HEK293 (cell line): ENCODE results near the gene PGP.

Experiments used
- CTCF ChIP-seq: fragments of 450-650 bp; formaldehyde crosslinking; IDR thresholded peaks from 2 replicates; pipeline ENCODE4 v1.5.1; 2016; ENCODE audit warnings: missing biosample characterization, missing genetic modification characterization
- PRDM10 ChIP-seq: fragments of 450-650 bp; formaldehyde crosslinking; IDR thresholded peaks from 2 replicates; pipeline ENCODE4 v1.5.1; 2016; ENCODE audit warnings: missing biosample characterization, missing genetic modification characterization
- SETDB1 ChIP-seq: IDR thresholded peaks from one replicate; pipeline ENCODE4 v1.6.1; 2017; ENCODE audit warnings: mild to moderate bottlenecking, low read length, moderate library complexity, mixed read lengths; ENCODE audit not compliant: insufficient read length
- WT1 ChIP-seq: fragments of 450-650 bp; formaldehyde crosslinking; IDR thresholded peaks from 2 replicates; pipeline ENCODE4 v1.5.1; 2016; ENCODE audit warnings: missing biosample characterization, missing genetic modification characterization
- ZNF121 ChIP-seq: fragments of 450-650 bp; formaldehyde crosslinking; IDR thresholded peaks from 2 replicates; pipeline ENCODE4 v1.5.1; 2016; ENCODE audit warnings: missing biosample characterization, missing genetic modification characterization
- ZNF48 ChIP-seq: fragments of 450-650 bp; formaldehyde crosslinking; IDR thresholded peaks from 2 replicates; pipeline ENCODE4 v1.5.1; 2016; ENCODE audit warnings: missing biosample characterization, missing genetic modification characterization
- ZNF510 ChIP-seq: fragments of 450-650 bp; formaldehyde crosslinking; IDR thresholded peaks from 2 replicates; pipeline ENCODE4 v1.5.1; 2018; ENCODE audit warnings: mild to moderate bottlenecking, missing genetic modification characterization, missing biosample characterization; ENCODE audit not compliant: insufficient replicate concordance
- ZNF610 ChIP-seq: fragments of 450-650 bp; formaldehyde crosslinking; IDR thresholded peaks from 2 replicates; pipeline ENCODE4 v1.5.1; 2016; ENCODE audit warnings: missing biosample characterization, missing genetic modification characterization, borderline replicate concordance
- TF ChIP-seq, protein P1 (sequence below): fragments of 450-650 bp; formaldehyde crosslinking; IDR thresholded peaks from 2 replicates; pipeline ENCODE4 v1.5.1; 2016; ENCODE audit warnings: missing biosample characterization, missing genetic modification characterization, low read depth

- TF ChIP-seq CTCF: no peak
- no peak for TF ChIP-seq ZNF48
- no peak for TF ChIP-seq ZNF510 (tag by site-specific recombination)
- no peak for TF ChIP-seq WT1 (tag by site-specific recombination)
- no peak for TF ChIP-seq PRDM10 (tag by site-specific recombination)
- TF ChIP-seq ZNF121 (tag by site-specific recombination): no peak
- TF ChIP-seq, protein P1, sequence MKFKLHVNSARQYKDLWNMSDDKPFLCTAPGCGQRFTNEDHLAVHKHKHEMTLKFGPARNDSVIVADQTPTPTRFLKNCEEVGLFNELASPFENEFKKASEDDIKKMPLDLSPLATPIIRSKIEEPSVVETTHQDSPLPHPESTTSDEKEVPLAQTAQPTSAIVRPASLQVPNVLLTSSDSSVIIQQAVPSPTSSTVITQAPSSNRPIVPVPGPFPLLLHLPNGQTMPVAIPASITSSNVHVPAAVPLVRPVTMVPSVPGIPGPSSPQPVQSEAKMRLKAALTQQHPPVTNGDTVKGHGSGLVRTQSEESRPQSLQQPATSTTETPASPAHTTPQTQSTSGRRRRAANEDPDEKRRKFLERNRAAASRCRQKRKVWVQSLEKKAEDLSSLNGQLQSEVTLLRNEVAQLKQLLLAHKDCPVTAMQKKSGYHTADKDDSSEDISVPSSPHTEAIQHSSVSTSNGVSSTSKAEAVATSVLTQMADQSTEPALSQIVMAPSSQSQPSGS: no peak
- no peak for TF ChIP-seq SETDB1
- TF ChIP-seq ZNF610: no peak
These were observed 28.4 kb upstream of the PGP start for GRCh38 chr16:2243031-2243528.
